HCT116 (cell line): ENCODE measurements around the gene SERPINB8. TPM values are rescaled to one million over a fixed set of nuclear protein-coding genes. Genes with fewer than 3 reads are reported as not detected.

ENCODE experiments used
- ATAC-seq: fragments of 200-7000 bp; cut with Tn5 transposase; 2 replicates; pipeline ENCODE4 v1.9.1; 2020; ENCODE audit warnings: mild to moderate bottlenecking, moderate library complexity
- BruUV-seq: library from RNA; stranded (reverse); fragments of 400-500 nt; replicated peaks from 2 replicates; lab custom pipeline; 2021; lab: Mats Ljungman, UMichigan
- CTCF ChIA-PET: fragments of 300-600 bp; sonication (Branson Sonifier 250); formaldehyde crosslinking; loops from one replicate; lab custom pipeline; 2021; ENCODE audit warnings: antibody characterized with exemption; lab: Charles Lee
- POLR2A ChIA-PET: fragments of 300-600, 350-600 bp; sonication (Branson Sonifier 250); formaldehyde crosslinking; loops from one replicate; lab custom pipeline; 2021; ENCODE audit warnings: antibody characterized with exemption; lab: Charles Lee
- RAD21 ChIA-PET, 2 experiments: fragments of 300-600 bp; sonication (Branson Sonifier 250); formaldehyde crosslinking; loops; one replicate each; lab custom pipeline; 2023; ENCODE audit warnings: low total read pairs in 2 of 2; ENCODE audit not compliant: uncharacterized antibody in 2 of 2, unreplicated experiment in 2 of 2, low non-redundant PET in 1 of 2; lab: Charles Lee
- DNase-seq: peaks from one replicate; pipeline ENCODE4 v3.0.0-alpha.2; 2010; ENCODE audit warnings: low read depth, low spot score
- H2AFZ ChIP-seq: fragments of 200-600 bp; shearing (Covaris generic), sonication (generic); 2 replicates; pipeline ENCODE4 v1.6.1; 2017; ENCODE audit warnings: low read depth, mixed run types, mixed read lengths, antibody characterized with exemption, low read length; ENCODE audit not compliant: poor library complexity, severe bottlenecking
- H3K27ac ChIP-seq: 2 replicates; pipeline ENCODE4 v1.5.1; 2012; ENCODE audit warnings: low read depth, low read length
- H3K27me3 ChIP-seq: fragments of 200-600 bp; sonication (generic); 2 replicates; pipeline ENCODE4 v1.6.1; 2016; ENCODE audit warnings: mixed run types, low read length, mixed read lengths; ENCODE audit not compliant: insufficient read depth
- H3K36me3 ChIP-seq, 2 experiments: fragments of 200-500 bp in 1 of 2; fragments of 200-600 bp in 1 of 2; sonication (Bioruptor generic) in 1 of 2; sonication (generic) in 1 of 2; 2 replicates each; pipeline versions ENCODE4 v1.5.1 to v1.6.1; 2014 to 2016; ENCODE audit warnings: low read length in 2 of 2, inconsistent platforms in 1 of 2, mixed read lengths in 1 of 2, mixed run types in 1 of 2; ENCODE audit not compliant: insufficient read depth in 2 of 2, control insufficient read depth in 1 of 2
- H3K4me1 ChIP-seq, 2 experiments: fragments of 200-600 bp in 1 of 2; sonication (generic) in 1 of 2; 2 replicates each; pipeline versions ENCODE4 v1.5.1 to v1.6.1; 2012 to 2017; ENCODE audit warnings: low read length in 2 of 2, inconsistent platforms in 1 of 2, mild to moderate bottlenecking in 1 of 2, mixed read lengths in 1 of 2, mixed run types in 1 of 2, moderate library complexity in 1 of 2; ENCODE audit not compliant: insufficient read depth in 2 of 2, control insufficient read depth in 1 of 2
- H3K4me2 ChIP-seq: fragments of 200-600 bp; sonication (generic); 2 replicates; pipeline ENCODE4 v1.6.1; 2017; ENCODE audit warnings: mixed run types, low read length, mixed read lengths
- H3K4me3 ChIP-seq, 2 experiments: fragments of 200-600 bp in 1 of 2; sonication (generic) in 1 of 2; replicated peaks in 1 of 2; 2 replicates each; pipeline ENCODE4 v1.5.1; 2011 to 2016; ENCODE audit warnings: low read length in 2 of 2, control low read depth in 1 of 2, low read depth in 1 of 2, mild to moderate bottlenecking in 1 of 2, mixed read lengths in 1 of 2, mixed run types in 1 of 2
- H3K79me2 ChIP-seq: fragments of 200-600 bp; sonication (generic); 2 replicates; pipeline ENCODE4 v1.6.1; 2017; ENCODE audit warnings: mild to moderate bottlenecking, mixed run types, low read length, moderate library complexity, mixed read lengths; ENCODE audit not compliant: insufficient read depth
- H3K9ac ChIP-seq: fragments of 200-600 bp; sonication (generic); 2 replicates; pipeline ENCODE4 v1.6.1; 2016; ENCODE audit warnings: low read length, mixed read lengths
- H3K9me2 ChIP-seq: fragments of 200-600 bp; sonication (generic), shearing (Covaris generic); 2 replicates; pipeline ENCODE4 v1.6.1; 2017; ENCODE audit warnings: mixed run types, mild to moderate bottlenecking, moderate library complexity; ENCODE audit not compliant: insufficient read depth
- H3K9me3 ChIP-seq, 2 experiments: fragments of 200-500 bp in 1 of 2; fragments of 200-600 bp in 1 of 2; sonication (Bioruptor generic) in 1 of 2; sonication (generic) in 1 of 2; 2 replicates each; pipeline ENCODE4 v1.6.1; 2014 to 2017; ENCODE audit warnings: low read length in 2 of 2, mixed read lengths in 2 of 2, inconsistent platforms in 1 of 2, low read depth in 1 of 2, mild to moderate bottlenecking in 1 of 2, mixed run types in 1 of 2, moderate library complexity in 1 of 2; ENCODE audit not compliant: control insufficient read depth in 1 of 2, insufficient read depth in 1 of 2
- H4K20me1 ChIP-seq: fragments of 200-600 bp; sonication (generic), shearing (Covaris generic); 2 replicates; pipeline ENCODE4 v1.6.1; 2017; ENCODE audit warnings: mixed run types, mild to moderate bottlenecking, moderate library complexity; ENCODE audit not compliant: insufficient read depth
- CBX3 ChIP-seq: IDR thresholded peaks from 2 replicates; pipeline ENCODE4 v1.6.1; 2012; ENCODE audit warnings: low read depth
- EGR1 ChIP-seq: IDR thresholded peaks from 2 replicates; pipeline ENCODE4 v1.6.1; 2012; ENCODE audit warnings: low read depth
- EZH2 ChIP-seq: fragments of 200-600 bp; sonication (generic); IDR thresholded peaks from 2 replicates; pipeline ENCODE4 v1.6.1; 2017; ENCODE audit warnings: antibody characterized with exemption, mixed run types
- EZH2phosphoT487 ChIP-seq: fragments of 200-600 bp; IDR thresholded peaks from 2 replicates; pipeline ENCODE4 v1.6.1; 2018; ENCODE audit warnings: antibody characterized with exemption, borderline replicate concordance
- YY1 ChIP-seq: IDR thresholded peaks from 2 replicates; pipeline ENCODE4 v1.6.1; 2011; ENCODE audit warnings: low read length, low read depth, moderate library complexity, mild to moderate bottlenecking; ENCODE audit not compliant: insufficient replicate concordance; ENCODE audit errors: extremely low read depth
- intact Hi-C: fragments of 100-400 bp; cut with micrococcal nuclease; formaldehyde crosslinking; loops from 2 replicates; pipeline ENCODE4 v1.10.0; 2022
- total RNA-seq: library from RNA; stranded (reverse); gene quantifications from one replicate; pipeline ENCODE4 v1.2.1, GENCODE V29; 2021; ENCODE audit not compliant: unreplicated experiment

SERPINB8 gene
- total RNA-seq, 1 experiment from 2014 or later, result 5.9 TPM

DNA sequence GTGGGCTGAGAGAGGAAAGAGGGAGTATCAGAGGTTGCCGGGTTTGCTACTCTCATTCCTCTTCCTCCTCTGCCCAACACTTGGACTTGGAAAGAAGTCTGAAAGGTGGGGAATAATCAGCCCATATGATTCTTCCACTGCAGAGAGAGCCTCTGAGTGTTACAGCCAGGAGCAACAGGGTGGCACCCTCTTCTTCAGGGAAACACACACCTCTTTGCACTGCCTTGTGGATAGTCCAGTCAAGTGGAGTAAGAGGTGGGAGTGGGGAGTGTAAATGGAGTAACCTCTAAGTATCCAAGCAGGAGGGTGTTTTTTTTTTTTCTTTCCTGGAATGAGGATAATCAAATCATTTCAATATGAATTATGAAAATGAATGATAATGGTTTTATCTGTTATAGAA is 9.0 kb upstream of the SERPINB8 start:
- no peak for TF ChIP-seq CBX3
- no peak for TF ChIP-seq EZH2phosphoT487
- no peak for TF ChIP-seq EGR1
- no peak for TF ChIP-seq EZH2
- TF ChIP-seq, all 23 proteins: peak for 0
- POLR2A ChIA-PET, result interaction anchor here (1.1 kb wide), 1 partner anchor 10 kb away, joined by 3 read pairs; no protein-coding TSS in a partner anchor

DNA sequence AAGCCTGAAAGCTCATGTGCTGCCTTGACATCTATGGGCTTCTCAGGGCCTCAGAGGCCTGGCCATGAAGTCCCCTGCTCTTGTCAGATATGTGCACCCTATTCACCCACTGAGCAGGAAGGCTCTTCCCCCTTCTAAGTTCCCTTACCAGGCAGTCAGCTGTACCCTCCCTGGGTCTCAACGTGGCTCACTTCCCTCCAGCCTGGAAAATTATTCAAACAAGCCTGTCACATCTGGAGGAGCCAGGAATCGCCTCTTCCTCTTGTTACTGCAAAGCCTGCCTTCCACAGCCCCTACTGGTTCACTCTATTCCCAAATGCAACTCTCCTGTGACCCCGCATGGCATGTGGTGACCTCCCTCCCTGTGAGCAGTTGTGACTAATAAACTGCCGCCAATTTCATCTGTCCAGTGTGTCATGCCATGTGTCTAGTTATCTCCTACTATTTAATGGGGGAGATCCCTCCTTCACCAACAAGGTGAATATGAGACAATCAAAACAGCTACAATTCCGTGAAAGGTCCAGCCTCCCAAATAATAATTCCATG is 8.4 kb upstream of the SERPINB8 start:
- Histone ChIP-seq H4K20me1 (no peaks in the 10 kb centered on the region), H3K79me2 (no peaks in the 10 kb centered on the region), H3K27ac (no peak overlapping the region), H3K9me2 (no peaks in the 10 kb centered on the region), H3K27me3 (no peaks in the 10 kb centered on the region), H3K36me3 (no peaks in the 10 kb centered on the region), H3K9me3 (no peaks in the 10 kb centered on the region), H3K4me1 (no peaks in the 10 kb centered on the region), H3K4me2 (no peak overlapping the region), H3K4me3 (no peak overlapping the region), H3K9ac (no peak overlapping the region), H2AFZ (no peak overlapping the region)
- DNase-seq (no peak), ATAC-seq (peak; percentile 27; the same call in 1 of the 2 replicates)
- POLR2A ChIA-PET, result no interaction called here
- no TSS peak for BruUV-seq
- no peak for TF ChIP-seq YY1
- no peak for TF ChIP-seq EZH2
- no peak for TF ChIP-seq CBX3
- intact Hi-C loops, result no loop called here
- CTCF ChIA-PET, result no interaction called here
- RAD21 ChIA-PET, result no interaction called here

More for the DNA sequence above, 9.0 kb upstream of the SERPINB8 start:
- intact Hi-C loops, result no loop called here
- H3K4me2 ChIP-seq, result no peak overlapping the region
- no peak overlapping the region for H3K27ac ChIP-seq
- no peaks in the 10 kb centered on the region for H3K9me2 ChIP-seq
- CTCF ChIA-PET, result no interaction called here
- H3K4me3 ChIP-seq, result no peak overlapping the region
- H3K27me3 ChIP-seq, result no peaks in the 10 kb centered on the region
- DNase-seq (no peak), ATAC-seq (no peak)
- H3K4me1 ChIP-seq, result no peaks in the 10 kb centered on the region
- no TSS peak for BruUV-seq
- H4K20me1 ChIP-seq, result no peaks in the 10 kb centered on the region
- H3K79me2 ChIP-seq, result no peaks in the 10 kb centered on the region
- RAD21 ChIA-PET, result no interaction called here
- no peaks in the 10 kb centered on the region for H3K36me3 ChIP-seq
- H2AFZ ChIP-seq, result no peak overlapping the region
- H3K9me3 ChIP-seq, result no peaks in the 10 kb centered on the region
- H3K9ac ChIP-seq, result no peak overlapping the region
